Right cardiac atrium (tissue), 5 donors: Measurements from ENCODE around the gene TMSB10. TPM values are rescaled to one million over a fixed set of nuclear protein-coding genes. Genes with fewer than 3 reads are reported as not detected.
A peak's percentile ranks its signal among the peaks of the same experiment; 100 is the strongest.
"Not testable (repeated sequence)": the region's sequence is repeated elsewhere in the genome, so short reads cannot be mapped to it uniquely, and the experiment has no call there.

Experiments
- ATAC-seq, 2 donors: fragments of 200-7000 bp; cut with Tn5 transposase; one replicate each; pipeline versions ENCODE4 v1.8.0 to v1.9.1; 2020; ENCODE audit warnings: moderate library complexity in 2 of 2, mild to moderate bottlenecking in 1 of 2
- DNase-seq, 3 donors: peaks; one replicate each; pipeline ENCODE4 v3.0.0-alpha.2; 2020
- H3K27ac ChIP-seq: one replicate; pipeline ENCODE4 v1.5.1; 2013; ENCODE audit warnings: mild to moderate bottlenecking, low read length, control low read depth, moderate library complexity
- H3K27me3 ChIP-seq: one replicate; pipeline ENCODE4 v1.6.1; 2013; ENCODE audit not compliant: control insufficient read depth, insufficient read depth
- H3K4me1 ChIP-seq: one replicate; pipeline ENCODE4 v1.6.1; 2013; ENCODE audit warnings: low read length; ENCODE audit not compliant: control insufficient read depth, insufficient read depth
- H3K4me3 ChIP-seq: one replicate; pipeline ENCODE4 v1.5.1; 2013; ENCODE audit warnings: low read length, control low read depth
- H3K9me3 ChIP-seq: one replicate; pipeline ENCODE4 v1.6.1; 2013; ENCODE audit warnings: low read length; ENCODE audit not compliant: control insufficient read depth
- WGBS: extraction: QIAGEN DNeasy Blood & Tissue Kit; methylation state at CpG from one replicate; pipeline ENCODE4 v1.1.7; 2013; 5-methylcytosine and 5-hydroxymethylcytosine counted together
- intact Hi-C, 4 donors: fragments of 100-400 bp; cut with DNase I; formaldehyde crosslinking; loops; one replicate each; pipeline versions ENCODE4 v1.11.0 to v1.14.0; 2022 to 2023
- polyA plus RNA-seq: library from polyadenylated mRNA; stranded (reverse); fragments of 200-250 nt; gene quantifications from one replicate; pipeline ENCODE4 v1.2.3, GENCODE V29; 2013
- total RNA-seq, 4 donors: library from RNA; stranded (reverse); fragmentation: NEBNext Ultra II Directional; extraction: Animal tissue kit (Norgen Biotek cat#: 25700); gene quantifications; one replicate each; pipeline ENCODE4 v1.2.1, GENCODE V29; 2021
- donor health status: healthy with polysubstance abuse.
- donor health status: DM: no; HTN: yes; CAD: no.
- donor health status: DM: no; HTN: no; CAD: no.
- donor health status: DM: no; HTN: yes; CAD: no; lungs with severe emphysema.
- donor health status: DM: yes; HTN: yes; CAD: no.

The TMSB10 gene
- total and polyA plus RNA-seq, 5 donors: 341 to 805 (median 490) TPM

GRCh38 chr2:84904151-84904550 is 1.3 kb upstream of the TMSB10 start:
- WGBS: 81% methylated on average over 9 of the region's 9 CpGs
- Histone ChIP-seq H3K9me3 (no peaks in the 10 kb centered on the region), H3K27ac (peak overlapping the region; percentile 48), H3K4me1 (no peaks in the 10 kb centered on the region), H3K27me3 (no peaks in the 10 kb centered on the region), H3K4me3 (no peak overlapping the region)
- no peak for ATAC-seq
- no peak for DNase-seq
- intact Hi-C loops: no loop called here

DNA sequence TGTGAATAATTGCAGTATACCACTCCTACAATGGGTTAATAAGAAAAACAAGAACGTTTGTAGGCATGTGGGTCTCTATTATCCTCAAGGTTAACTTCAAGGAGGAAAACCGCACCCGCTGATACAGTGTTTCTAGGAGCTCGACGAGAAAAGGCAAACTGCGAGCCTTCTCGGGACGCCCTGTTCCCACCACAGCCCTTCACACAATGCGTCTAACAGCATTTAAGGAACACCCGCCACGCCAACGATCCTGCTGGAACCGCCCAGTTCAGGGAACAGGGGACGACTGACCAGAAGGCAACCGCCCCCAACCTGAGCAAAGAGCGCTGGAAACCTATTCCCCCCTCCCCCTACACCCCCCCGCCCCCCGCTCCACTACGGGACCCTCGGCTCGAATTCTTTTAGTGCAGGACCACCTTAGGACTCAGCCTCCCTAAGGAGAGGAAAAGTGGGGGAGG is 710 bp upstream of the TMSB10 start:
- no peaks in the 10 kb centered on the region for H3K4me1 ChIP-seq
- H3K4me3 ChIP-seq: peak overlapping the region; percentile 74
- peak; percentile 90 to 94 (median 90) for DNase-seq
- WGBS: under 1% methylated on average over 21 of the region's 21 CpGs
- intact Hi-C loops: no loop called here
- peak overlapping the region; percentile 99 for H3K27ac ChIP-seq
- peak; percentile 74 to 77 for ATAC-seq
- no peaks in the 10 kb centered on the region for H3K27me3 ChIP-seq
- H3K9me3 ChIP-seq: no peaks in the 10 kb centered on the region

GRCh38 chr2:84906108-84906899 is 848 bp downstream of the TMSB10 start:
- intact Hi-C loops: no loop called here
- under 1% methylated on average over 38 of the region's 38 CpGs for WGBS
- H3K9me3 ChIP-seq: no peaks in the 10 kb centered on the region

GRCh38 chr2:84906900-84907714 is 1.7 kb downstream of the TMSB10 start:
- H3K4me1 ChIP-seq: no peaks in the 10 kb centered on the region
- no peaks in the 10 kb centered on the region for H3K27me3 ChIP-seq
- DNase-seq (peak; percentile 81 to 90 (median 90)), ATAC-seq (peak; percentile 76 to 79)
- H3K27ac ChIP-seq: peak overlapping the region; percentile 89
- no peaks in the 10 kb centered on the region for H3K9me3 ChIP-seq
- intact Hi-C loops: no loop called here
- peak overlapping the region; percentile 74 for H3K4me3 ChIP-seq
- 16% methylated on average over 15 of the region's 15 CpGs for WGBS

More at GRCh38 chr2:84906108-84906899, 848 bp downstream of the TMSB10 start:
- H3K27me3 ChIP-seq: no peaks in the 10 kb centered on the region
- H3K4me3 ChIP-seq: peak overlapping the region; percentile 74
- peak; percentile 4 to 6 for ATAC-seq
- H3K4me1 ChIP-seq: no peaks in the 10 kb centered on the region
- H3K27ac ChIP-seq: peak overlapping the region; percentile 86
- peak; percentile 48 to 82 (median 80) for DNase-seq

GRCh38 chr2:84908948-84909713 is 3.7 kb downstream of the TMSB10 start:
- ATAC-seq (no peak), DNase-seq (no peak)
- Histone ChIP-seq H3K9me3 (no peaks in the 10 kb centered on the region), H3K27me3 (no peaks in the 10 kb centered on the region), H3K27ac (no peak overlapping the region), H3K4me3 (no peak overlapping the region), H3K4me1 (no peaks in the 10 kb centered on the region)
- WGBS: 97% methylated on average over 2 of the region's 2 CpGs
- intact Hi-C loops: no loop called here

GRCh38 chr2:84911135-84911678 is 5.8 kb downstream of the TMSB10 start:
- Histone ChIP-seq H3K4me3 (no peak overlapping the region), H3K9me3 (no peaks in the 10 kb centered on the region), H3K27ac (no peak overlapping the region), H3K4me1 (no peaks in the 10 kb centered on the region), H3K27me3 (no peaks in the 10 kb centered on the region)
- intact Hi-C loops: no loop called here
- ATAC-seq: no peak
- no peak for DNase-seq
- 99% methylated on average over 5 of the region's 5 CpGs for WGBS

GRCh38 chr2:84912984-84913383 is 7.5 kb downstream of the TMSB10 start:
- H3K4me3 ChIP-seq: no peak overlapping the region
- ATAC-seq: no peak
- DNase-seq: no peak
- H3K27me3 ChIP-seq: no peaks in the 10 kb centered on the region
- intact Hi-C loops: no loop called here
- no peaks in the 10 kb centered on the region for H3K9me3 ChIP-seq
- H3K27ac ChIP-seq: no peak overlapping the region
- WGBS: 94% methylated on average over 4 of the region's 4 CpGs
- no peaks in the 10 kb centered on the region for H3K4me1 ChIP-seq

GRCh38 chr2:84914334-84914733 is 8.9 kb downstream of the TMSB10 start:
- DNase-seq (no peak), ATAC-seq (no peak)
- Histone ChIP-seq H3K27me3 (no peaks in the 10 kb centered on the region), H3K27ac (no peak overlapping the region), H3K4me1 (no peaks in the 10 kb centered on the region), H3K9me3 (no peaks in the 10 kb centered on the region), H3K4me3 (no peak overlapping the region)
- 89% methylated on average over 6 of the region's 6 CpGs for WGBS
- intact Hi-C loops: no loop called here

DNA sequence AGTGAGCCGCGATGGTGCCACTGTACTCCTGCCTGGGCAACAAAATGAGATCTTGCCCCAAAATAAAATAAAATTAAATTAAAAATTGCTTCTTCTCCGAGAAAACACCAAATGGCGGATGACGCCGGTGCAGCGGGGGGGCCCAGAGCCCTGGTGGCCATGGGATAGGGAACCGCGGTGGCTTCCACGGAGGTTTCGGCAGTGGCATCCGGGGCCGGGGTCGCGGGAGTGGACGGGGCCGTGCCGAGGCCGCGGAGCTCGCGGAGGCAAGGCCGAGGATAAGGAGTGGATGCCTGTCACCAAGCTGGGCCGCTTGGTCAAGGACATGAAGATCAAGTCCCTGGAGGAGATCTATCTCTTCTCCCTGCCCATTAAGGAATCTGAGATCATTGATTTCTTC is 10.2 kb downstream of the TMSB10 start:
- H3K27ac ChIP-seq, H3K4me3 ChIP-seq, intact Hi-C loops, H3K4me1 ChIP-seq, H3K27me3 ChIP-seq, H3K9me3 ChIP-seq, DNase-seq, ATAC-seq: not testable (repeated sequence)
- 99% methylated on average over 24 of the region's 24 CpGs for WGBS

DNA sequence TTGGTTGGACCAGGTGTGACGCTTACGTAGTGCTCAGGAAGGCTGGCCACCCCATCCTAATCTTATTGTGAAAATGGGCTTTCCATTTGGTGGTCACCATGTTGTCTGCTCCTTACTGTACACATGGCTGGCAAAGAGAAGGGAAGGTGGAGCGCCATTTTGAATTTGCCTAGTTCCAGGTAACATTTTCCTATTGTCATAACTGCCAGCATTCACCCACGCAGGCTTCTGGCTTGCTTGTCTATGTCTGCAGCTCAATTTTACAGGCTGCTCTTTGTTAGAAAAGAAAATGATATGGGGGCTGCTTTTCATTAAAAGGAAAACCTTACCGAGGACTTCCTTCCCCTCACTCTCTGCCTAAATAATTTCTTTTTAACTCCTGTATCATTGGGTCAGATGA is 12.4 kb downstream of the TMSB10 start:
- H3K4me1 ChIP-seq, ATAC-seq, intact Hi-C loops, H3K27me3 ChIP-seq, H3K4me3 ChIP-seq, H3K27ac ChIP-seq, DNase-seq, H3K9me3 ChIP-seq: not testable (repeated sequence)
- 76% methylated on average over 5 of the region's 5 CpGs for WGBS
